HCT116 (cell line): ENCODE results near the gene CRISP3. TPM values are rescaled to one million over a fixed set of nuclear protein-coding genes. Genes with fewer than 3 reads are reported as not detected.

Experiments
- ATAC-seq: fragments of 200-7000 bp; cut with Tn5 transposase; 2 replicates; pipeline ENCODE4 v1.9.1; 2020; ENCODE audit warnings: mild to moderate bottlenecking, moderate library complexity
- BruUV-seq: library from RNA; stranded (reverse); fragments of 400-500 nt; replicated peaks from 2 replicates; lab custom pipeline; 2021; lab: Mats Ljungman, UMichigan
- CTCF ChIA-PET: fragments of 300-600 bp; sonication (Branson Sonifier 250); formaldehyde crosslinking; loops from one replicate; lab custom pipeline; 2021; ENCODE audit warnings: antibody characterized with exemption; lab: Charles Lee
- POLR2A ChIA-PET: fragments of 300-600, 350-600 bp; sonication (Branson Sonifier 250); formaldehyde crosslinking; loops from one replicate; lab custom pipeline; 2021; ENCODE audit warnings: antibody characterized with exemption; lab: Charles Lee
- RAD21 ChIA-PET, 2 experiments: fragments of 300-600 bp; sonication (Branson Sonifier 250); formaldehyde crosslinking; loops; one replicate each; lab custom pipeline; 2023; ENCODE audit warnings: low total read pairs in 2 of 2; ENCODE audit not compliant: uncharacterized antibody in 2 of 2, unreplicated experiment in 2 of 2, low non-redundant PET in 1 of 2; lab: Charles Lee
- DNase-seq: peaks from one replicate; pipeline ENCODE4 v3.0.0-alpha.2; 2010; ENCODE audit warnings: low read depth, low spot score
- H2AFZ ChIP-seq: fragments of 200-600 bp; shearing (Covaris generic), sonication (generic); 2 replicates; pipeline ENCODE4 v1.6.1; 2017; ENCODE audit warnings: low read depth, mixed run types, mixed read lengths, antibody characterized with exemption, low read length; ENCODE audit not compliant: poor library complexity, severe bottlenecking
- H3K27ac ChIP-seq: 2 replicates; pipeline ENCODE4 v1.5.1; 2012; ENCODE audit warnings: low read depth, low read length
- H3K27me3 ChIP-seq: fragments of 200-600 bp; sonication (generic); 2 replicates; pipeline ENCODE4 v1.6.1; 2016; ENCODE audit warnings: mixed run types, low read length, mixed read lengths; ENCODE audit not compliant: insufficient read depth
- H3K36me3 ChIP-seq, 2 experiments: fragments of 200-500 bp in 1 of 2; fragments of 200-600 bp in 1 of 2; sonication (Bioruptor generic) in 1 of 2; sonication (generic) in 1 of 2; 2 replicates each; pipeline versions ENCODE4 v1.5.1 to v1.6.1; 2014 to 2016; ENCODE audit warnings: low read length in 2 of 2, inconsistent platforms in 1 of 2, mixed read lengths in 1 of 2, mixed run types in 1 of 2; ENCODE audit not compliant: insufficient read depth in 2 of 2, control insufficient read depth in 1 of 2
- H3K4me1 ChIP-seq, 2 experiments: fragments of 200-600 bp in 1 of 2; sonication (generic) in 1 of 2; 2 replicates each; pipeline versions ENCODE4 v1.5.1 to v1.6.1; 2012 to 2017; ENCODE audit warnings: low read length in 2 of 2, inconsistent platforms in 1 of 2, mild to moderate bottlenecking in 1 of 2, mixed read lengths in 1 of 2, mixed run types in 1 of 2, moderate library complexity in 1 of 2; ENCODE audit not compliant: insufficient read depth in 2 of 2, control insufficient read depth in 1 of 2
- H3K4me2 ChIP-seq: fragments of 200-600 bp; sonication (generic); 2 replicates; pipeline ENCODE4 v1.6.1; 2017; ENCODE audit warnings: mixed run types, low read length, mixed read lengths
- H3K4me3 ChIP-seq, 2 experiments: fragments of 200-600 bp in 1 of 2; sonication (generic) in 1 of 2; replicated peaks in 1 of 2; 2 replicates each; pipeline ENCODE4 v1.5.1; 2011 to 2016; ENCODE audit warnings: low read length in 2 of 2, control low read depth in 1 of 2, low read depth in 1 of 2, mild to moderate bottlenecking in 1 of 2, mixed read lengths in 1 of 2, mixed run types in 1 of 2
- H3K79me2 ChIP-seq: fragments of 200-600 bp; sonication (generic); 2 replicates; pipeline ENCODE4 v1.6.1; 2017; ENCODE audit warnings: mild to moderate bottlenecking, mixed run types, low read length, moderate library complexity, mixed read lengths; ENCODE audit not compliant: insufficient read depth
- H3K9ac ChIP-seq: fragments of 200-600 bp; sonication (generic); 2 replicates; pipeline ENCODE4 v1.6.1; 2016; ENCODE audit warnings: low read length, mixed read lengths
- H3K9me2 ChIP-seq: fragments of 200-600 bp; sonication (generic), shearing (Covaris generic); 2 replicates; pipeline ENCODE4 v1.6.1; 2017; ENCODE audit warnings: mixed run types, mild to moderate bottlenecking, moderate library complexity; ENCODE audit not compliant: insufficient read depth
- H3K9me3 ChIP-seq, 2 experiments: fragments of 200-500 bp in 1 of 2; fragments of 200-600 bp in 1 of 2; sonication (Bioruptor generic) in 1 of 2; sonication (generic) in 1 of 2; 2 replicates each; pipeline ENCODE4 v1.6.1; 2014 to 2017; ENCODE audit warnings: low read length in 2 of 2, mixed read lengths in 2 of 2, inconsistent platforms in 1 of 2, low read depth in 1 of 2, mild to moderate bottlenecking in 1 of 2, mixed run types in 1 of 2, moderate library complexity in 1 of 2; ENCODE audit not compliant: control insufficient read depth in 1 of 2, insufficient read depth in 1 of 2
- H4K20me1 ChIP-seq: fragments of 200-600 bp; sonication (generic), shearing (Covaris generic); 2 replicates; pipeline ENCODE4 v1.6.1; 2017; ENCODE audit warnings: mixed run types, mild to moderate bottlenecking, moderate library complexity; ENCODE audit not compliant: insufficient read depth
- CBX3 ChIP-seq: IDR thresholded peaks from 2 replicates; pipeline ENCODE4 v1.6.1; 2012; ENCODE audit warnings: low read depth
- EGR1 ChIP-seq: IDR thresholded peaks from 2 replicates; pipeline ENCODE4 v1.6.1; 2012; ENCODE audit warnings: low read depth
- ELF1 ChIP-seq: IDR thresholded peaks from 2 replicates; pipeline ENCODE4 v1.6.1; 2012; ENCODE audit warnings: low read depth, borderline replicate concordance
- EZH2 ChIP-seq: fragments of 200-600 bp; sonication (generic); IDR thresholded peaks from 2 replicates; pipeline ENCODE4 v1.6.1; 2017; ENCODE audit warnings: antibody characterized with exemption, mixed run types
- EZH2phosphoT487 ChIP-seq: fragments of 200-600 bp; IDR thresholded peaks from 2 replicates; pipeline ENCODE4 v1.6.1; 2018; ENCODE audit warnings: antibody characterized with exemption, borderline replicate concordance
- FOSL1 ChIP-seq: IDR thresholded peaks from 2 replicates; pipeline ENCODE4 v1.6.1; 2012; ENCODE audit warnings: low read depth
- JUND ChIP-seq: IDR thresholded peaks from 2 replicates; pipeline ENCODE4 v1.6.1; 2012
- POLR2A ChIP-seq: IDR thresholded peaks from 2 replicates; pipeline ENCODE4 v1.7.0; 2011; ENCODE audit warnings: borderline replicate concordance; ENCODE audit not compliant: insufficient read depth, insufficient read length; ENCODE audit errors: extremely low read depth
- POLR2AphosphoS5 ChIP-seq: IDR thresholded peaks from 2 replicates; pipeline ENCODE4 v1.6.1; 2011; ENCODE audit warnings: mild to moderate bottlenecking, low read depth, low read length, moderate library complexity
- RAD21 ChIP-seq: IDR thresholded peaks from 2 replicates; pipeline ENCODE4 v1.6.1; 2012; ENCODE audit warnings: low read depth, mild to moderate bottlenecking
- SIN3A ChIP-seq: IDR thresholded peaks from 2 replicates; pipeline ENCODE4 v1.6.1; 2012; ENCODE audit warnings: low read depth
- TCF7L2 ChIP-seq: IDR thresholded peaks from 2 replicates; pipeline ENCODE4 v1.7.0; 2011; ENCODE audit warnings: borderline replicate concordance, inconsistent platforms; ENCODE audit not compliant: insufficient read depth, insufficient read length; ENCODE audit errors: extremely low read depth
- YY1 ChIP-seq: IDR thresholded peaks from 2 replicates; pipeline ENCODE4 v1.6.1; 2011; ENCODE audit warnings: low read length, low read depth, moderate library complexity, mild to moderate bottlenecking; ENCODE audit not compliant: insufficient replicate concordance; ENCODE audit errors: extremely low read depth
- ZFX ChIP-seq: fragments of 450-650 bp; IDR thresholded peaks from 2 replicates; pipeline ENCODE4 v1.6.1; 2017
- intact Hi-C: fragments of 100-400 bp; cut with micrococcal nuclease; formaldehyde crosslinking; loops from 2 replicates; pipeline ENCODE4 v1.10.0; 2022
- total RNA-seq: library from RNA; stranded (reverse); gene quantifications from one replicate; pipeline ENCODE4 v1.2.1, GENCODE V29; 2021; ENCODE audit not compliant: unreplicated experiment
- TF ChIP-seq, protein P1 (sequence below): IDR thresholded peaks from 2 replicates; pipeline ENCODE4 v1.6.1; 2012
- TF ChIP-seq, protein P2 (sequence below): IDR thresholded peaks from 2 replicates; pipeline ENCODE4 v1.6.1; 2011; ENCODE audit warnings: mild to moderate bottlenecking, low read length, moderate library complexity; ENCODE audit not compliant: insufficient replicate concordance; ENCODE audit errors: extremely low read depth

Gene CRISP3
- total RNA-seq, 1 experiment from 2014 or later = not detected

DNA sequence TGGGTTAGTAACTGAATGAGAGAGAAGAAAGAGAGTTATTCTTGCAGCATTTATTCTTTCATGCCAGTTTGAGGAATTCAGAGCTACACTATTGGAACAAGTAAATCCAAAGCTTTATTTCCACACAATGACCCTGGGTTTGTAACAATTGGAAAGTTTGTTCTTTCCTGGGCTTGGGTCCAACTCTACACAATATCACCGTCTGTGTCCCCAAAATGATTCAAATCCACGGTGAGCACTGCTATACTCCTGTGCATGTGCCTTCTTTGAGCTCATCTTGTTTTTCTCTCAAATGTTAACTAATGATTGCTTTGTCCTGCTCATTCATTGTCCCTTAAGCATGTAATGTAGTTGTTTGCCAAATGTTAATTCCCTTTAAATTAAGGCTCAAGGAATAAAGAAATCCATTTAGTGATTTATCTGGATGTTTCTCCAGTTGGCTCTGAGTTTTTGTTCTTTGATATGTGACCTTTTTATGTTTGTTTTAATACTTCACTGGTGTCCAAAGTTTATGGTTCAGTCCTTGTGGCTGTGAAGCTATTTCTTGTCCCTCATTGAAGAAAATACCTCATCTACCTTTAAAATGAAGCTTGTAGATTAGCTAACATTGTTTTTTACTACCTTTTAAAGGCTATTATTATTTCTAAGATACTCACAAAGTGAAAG lies 20.5 kb upstream of the CRISP3 start:
- H3K27ac ChIP-seq = no peak overlapping the region
- H3K27me3 ChIP-seq = no peaks in the 10 kb centered on the region
- no peaks in the 10 kb centered on the region for H3K36me3 ChIP-seq
- POLR2A ChIA-PET = no interaction called here
- RAD21 ChIA-PET = no interaction called here
- H3K9me3 ChIP-seq = no peaks in the 10 kb centered on the region
- TF ChIP-seq POLR2AphosphoS5 (no peak), ZFX (no peak), ELF1 (no peak), CBX3 (no peak), FOSL1 (no peak), EZH2phosphoT487 (no peak), POLR2A (no peak), EZH2 (no peak), EGR1 (no peak), RAD21 (no peak), SIN3A (no peak), YY1 (no peak), TCF7L2 (no peak), JUND (no peak)
- TF ChIP-seq, protein P1, sequence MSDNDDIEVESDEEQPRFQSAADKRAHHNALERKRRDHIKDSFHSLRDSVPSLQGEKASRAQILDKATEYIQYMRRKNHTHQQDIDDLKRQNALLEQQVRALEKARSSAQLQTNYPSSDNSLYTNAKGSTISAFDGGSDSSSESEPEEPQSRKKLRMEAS = no peak
- TF ChIP-seq, protein P2, sequence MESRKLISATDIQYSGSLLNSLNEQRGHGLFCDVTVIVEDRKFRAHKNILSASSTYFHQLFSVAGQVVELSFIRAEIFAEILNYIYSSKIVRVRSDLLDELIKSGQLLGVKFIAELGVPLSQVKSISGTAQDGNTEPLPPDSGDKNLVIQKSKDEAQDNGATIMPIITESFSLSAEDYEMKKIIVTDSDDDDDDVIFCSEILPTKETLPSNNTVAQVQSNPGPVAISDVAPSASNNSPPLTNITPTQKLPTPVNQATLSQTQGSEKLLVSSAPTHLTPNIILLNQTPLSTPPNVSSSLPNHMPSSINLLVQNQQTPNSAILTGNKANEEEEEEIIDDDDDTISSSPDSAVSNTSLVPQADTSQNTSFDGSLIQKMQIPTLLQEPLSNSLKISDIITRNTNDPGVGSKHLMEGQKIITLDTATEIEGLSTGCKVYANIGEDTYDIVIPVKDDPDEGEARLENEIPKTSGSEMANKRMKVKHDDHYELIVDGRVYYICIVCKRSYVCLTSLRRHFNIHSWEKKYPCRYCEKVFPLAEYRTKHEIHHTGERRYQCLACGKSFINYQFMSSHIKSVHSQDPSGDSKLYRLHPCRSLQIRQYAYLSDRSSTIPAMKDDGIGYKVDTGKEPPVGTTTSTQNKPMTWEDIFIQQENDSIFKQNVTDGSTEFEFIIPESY = no peak
- TF ChIP-seq, all 23 proteins: peak for 0
- Histone ChIP-seq H3K9me2 (no peaks in the 10 kb centered on the region), H3K4me3 (no peak overlapping the region), H4K20me1 (no peaks in the 10 kb centered on the region), H2AFZ (no peak overlapping the region), H3K4me1 (no peaks in the 10 kb centered on the region), H3K9ac (no peak overlapping the region), H3K79me2 (no peaks in the 10 kb centered on the region), H3K4me2 (no peak overlapping the region)
- CTCF ChIA-PET = no interaction called here
- BruUV-seq = no TSS peak
- ATAC-seq = no peak
- DNase-seq = no peak
- intact Hi-C loops = no loop called here
